Mesodermal cell (in vitro differentiated cells): ENCODE data around the gene MAP3K13.
A peak's percentile ranks its signal among the peaks of the same experiment; 100 is the strongest.

Experiments
- H3K27ac ChIP-seq: 2 replicates; pipeline ENCODE4 v1.7.0; 2013; ENCODE audit warnings: mild to moderate bottlenecking, low read depth, low read length, moderate library complexity; ENCODE audit not compliant: severe bottlenecking
- H3K36me3 ChIP-seq: 2 replicates; pipeline ENCODE4 v1.7.1; 2013; ENCODE audit warnings: mild to moderate bottlenecking, low read length, moderate library complexity; ENCODE audit not compliant: control insufficient read depth, insufficient read depth
- H3K4me1 ChIP-seq: one replicate; pipeline ENCODE4 v1.7.1; 2013; ENCODE audit warnings: mild to moderate bottlenecking, low read length; ENCODE audit not compliant: insufficient read depth, control insufficient read depth, poor library complexity, severe bottlenecking
- H3K4me3 ChIP-seq: 2 replicates; pipeline ENCODE4 v1.7.0; 2013; ENCODE audit warnings: low read length, control low read depth, mild to moderate bottlenecking; ENCODE audit not compliant: insufficient read depth, poor library complexity, severe bottlenecking; ENCODE audit errors: extremely low read depth
- H3K9me3 ChIP-seq: 2 replicates; pipeline ENCODE4 v1.7.1; 2013; ENCODE audit warnings: mild to moderate bottlenecking, low read length, moderate library complexity; ENCODE audit not compliant: control insufficient read depth
- WGBS, 2 experiments: methylation state at CpG; one replicate each; pipeline ENCODE4 v1.1.5; 2013; ENCODE audit warnings: missing lambda C conversion rate in 2 of 2; ENCODE audit not compliant: insufficient coverage in 2 of 2; 5-methylcytosine and 5-hydroxymethylcytosine counted together

The MAP3K13 gene

GRCh38 chr3:185347399-185347798 lies 15.5 kb upstream of the MAP3K13 start:
- peaks cover 4% of the 10 kb centered on the region for H3K9me3 ChIP-seq
- no peaks in the 10 kb centered on the region for H3K4me1 ChIP-seq
- H3K4me3 ChIP-seq = no peak overlapping the region

GRCh38 chr3:185350841-185351240 lies 12.1 kb upstream of the MAP3K13 start:
- 86 to 88% methylated on average over 2 to 3 of the region's 6 CpGs for WGBS, 2 experiments
- Histone ChIP-seq H3K4me1 (no peaks in the 10 kb centered on the region), H3K4me3 (no peak overlapping the region), H3K9me3 (no peaks in the 10 kb centered on the region), H3K27ac (no peak overlapping the region), H3K36me3 (no peaks in the 10 kb centered on the region)

More at GRCh38 chr3:185347399-185347798, 15.5 kb upstream of the MAP3K13 start:
- WGBS, 2 experiments = 92% methylated on average over 4 to 6 of the region's 9 CpGs
- H3K27ac ChIP-seq = no peak overlapping the region
- H3K36me3 ChIP-seq = no peaks in the 10 kb centered on the region

GRCh38 chr3:185351396-185351795 lies 11.5 kb upstream of the MAP3K13 start:
- WGBS, 2 experiments = 82 to 88% methylated on average over 1 of the region's 2 CpGs
- Histone ChIP-seq H3K36me3 (no peaks in the 10 kb centered on the region), H3K4me1 (no peaks in the 10 kb centered on the region), H3K4me3 (no peak overlapping the region), H3K9me3 (no peaks in the 10 kb centered on the region), H3K27ac (no peak overlapping the region)

DNA sequence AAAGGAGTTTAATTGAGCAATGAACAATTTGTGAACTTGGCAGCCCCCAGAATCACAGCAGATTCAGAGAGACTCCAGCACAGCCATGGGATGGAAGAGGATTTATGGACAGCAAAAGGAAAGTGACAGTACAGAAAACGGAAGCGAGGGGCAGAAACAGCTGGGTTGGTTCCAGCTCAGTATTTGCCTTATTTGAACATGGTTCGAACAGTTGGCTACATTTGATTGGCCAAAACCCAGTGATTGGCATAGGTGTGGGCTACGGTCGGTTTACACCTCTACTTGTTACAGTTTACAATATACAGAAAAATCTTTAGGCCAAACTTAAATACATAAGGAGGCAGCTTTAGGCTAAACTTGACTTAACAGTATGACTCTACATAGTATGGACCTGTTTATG lies 9.7 kb upstream of the MAP3K13 start:
- Histone ChIP-seq H3K27ac (no peak overlapping the region), H3K9me3 (no peaks in the 10 kb centered on the region), H3K4me1 (no peaks in the 10 kb centered on the region), H3K36me3 (no peaks in the 10 kb centered on the region), H3K4me3 (no peak overlapping the region)
- WGBS, 2 experiments = 93 to 97% methylated on average over 3 of the region's 5 CpGs

- H3K9me3 ChIP-seq = no peaks in the 10 kb centered on the region
- 23 to 31% methylated on average over 9 to 11 of the region's 13 CpGs for WGBS, 2 experiments
- H3K4me1 ChIP-seq = no peaks in the 10 kb centered on the region
- no peaks in the 10 kb centered on the region for H3K36me3 ChIP-seq
- H3K27ac ChIP-seq = no peak overlapping the region
- no peak overlapping the region for H3K4me3 ChIP-seq
Measured at GRCh38 chr3:185353823-185354614, 8.9 kb upstream of the MAP3K13 start.

- Histone ChIP-seq H3K4me3 (no peak overlapping the region), H3K9me3 (no peaks in the 10 kb centered on the region), H3K27ac (no peak overlapping the region), H3K36me3 (no peaks in the 10 kb centered on the region), H3K4me1 (no peaks in the 10 kb centered on the region)
- 75 to 100% methylated on average over 2 of the region's 5 CpGs for WGBS, 2 experiments
Measured at GRCh38 chr3:185356499-185356898, 6.4 kb upstream of the MAP3K13 start.

- Histone ChIP-seq H3K27ac (no peak overlapping the region), H3K36me3 (no peaks in the 10 kb centered on the region), H3K4me1 (no peaks in the 10 kb centered on the region), H3K9me3 (no peaks in the 10 kb centered on the region), H3K4me3 (no peak overlapping the region)
- no CpG with 5 or more reads among the region's 2 CpGs for WGBS, 2 experiments
Measured at GRCh38 chr3:185361920-185362319, 1.0 kb upstream of the MAP3K13 start.

DNA sequence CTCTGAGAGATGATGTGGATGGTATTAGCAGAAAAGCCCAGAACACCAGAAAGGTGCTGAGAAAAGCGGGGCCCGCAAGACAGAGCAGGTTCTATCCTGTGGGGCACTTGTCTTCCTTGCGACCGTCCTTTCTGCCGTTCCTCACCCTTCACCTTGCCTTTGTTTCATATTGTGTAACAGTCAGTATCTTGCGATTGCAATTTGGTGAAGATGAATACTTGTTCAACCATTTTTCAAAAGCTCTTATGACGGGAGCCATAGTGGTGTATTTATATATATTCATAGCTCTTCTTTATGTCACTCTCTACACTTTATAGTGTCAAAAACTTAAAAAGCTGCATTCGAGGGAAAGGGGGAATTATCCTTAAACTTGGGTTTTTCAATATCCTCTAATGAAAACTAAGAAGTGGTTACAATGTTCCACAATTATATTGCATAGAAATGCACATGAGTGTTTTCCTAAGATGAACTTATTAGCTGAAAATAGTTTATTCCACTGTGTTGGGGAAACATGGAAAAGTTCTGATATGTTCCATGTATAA lies 797 bp downstream of the MAP3K13 start:
- no peaks in the 10 kb centered on the region for H3K9me3 ChIP-seq
- no peak overlapping the region for H3K27ac ChIP-seq
- peak overlapping the region; percentile 44 for H3K4me3 ChIP-seq
- WGBS, 2 experiments = 3 to 22% methylated on average over 3 to 4 of the region's 8 CpGs
- H3K36me3 ChIP-seq = no peaks in the 10 kb centered on the region
- no peaks in the 10 kb centered on the region for H3K4me1 ChIP-seq

DNA sequence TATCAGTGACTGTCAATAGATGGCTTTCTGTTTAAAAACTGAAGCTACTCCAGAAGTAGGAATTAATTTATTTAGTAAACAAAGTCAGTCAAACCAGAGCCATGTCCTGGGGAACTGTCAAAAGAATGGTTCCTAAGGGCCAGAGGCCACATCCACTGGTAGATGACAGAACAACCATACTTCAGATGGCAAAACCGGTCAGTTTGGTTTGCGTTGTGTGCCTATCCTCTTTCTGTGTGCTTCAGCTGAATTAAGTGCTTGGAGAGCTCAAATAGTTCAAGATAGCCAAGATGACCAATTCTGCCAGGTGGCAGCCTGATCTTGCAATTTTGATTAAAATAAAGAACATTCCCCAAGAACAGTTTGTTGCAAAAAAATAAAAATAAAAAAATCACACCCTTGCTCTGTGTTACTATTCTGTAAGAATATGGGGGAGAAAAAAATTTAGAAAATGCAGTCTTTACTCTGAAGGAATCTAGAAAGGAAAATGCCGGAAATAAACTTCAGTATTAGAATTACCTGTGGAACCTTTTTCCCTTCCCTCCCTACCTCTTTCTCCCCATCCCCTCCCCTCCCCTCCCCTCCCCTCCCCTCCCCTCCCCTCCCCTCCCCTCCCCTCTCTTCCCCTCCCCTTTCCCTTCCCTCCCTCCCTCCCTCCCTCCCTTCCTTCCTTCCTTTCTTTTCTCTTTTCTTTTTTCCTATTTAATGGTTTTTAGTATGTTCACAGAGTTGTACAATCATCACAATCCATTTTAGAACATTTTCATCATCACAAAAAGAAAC lies 2.5 kb downstream of the MAP3K13 start:
- H3K9me3 ChIP-seq = no peaks in the 10 kb centered on the region
- no peaks in the 10 kb centered on the region for H3K36me3 ChIP-seq
- H3K4me3 ChIP-seq = no peak overlapping the region
- 74 to 100% methylated on average over 2 of the region's 3 CpGs for WGBS, 2 experiments
- no peak overlapping the region for H3K27ac ChIP-seq
- no peaks in the 10 kb centered on the region for H3K4me1 ChIP-seq

GRCh38 chr3:185366074-185366335 lies 3.1 kb downstream of the MAP3K13 start:
- no peak overlapping the region for H3K27ac ChIP-seq
- no CpG with 5 or more reads among the region's 1 CpG for WGBS, 2 experiments
- no peaks in the 10 kb centered on the region for H3K4me1 ChIP-seq
- H3K9me3 ChIP-seq = no peaks in the 10 kb centered on the region
- H3K4me3 ChIP-seq = no peak overlapping the region
- H3K36me3 ChIP-seq = no peaks in the 10 kb centered on the region

GRCh38 chr3:185366913-185367312 lies 4.0 kb downstream of the MAP3K13 start:
- no peaks in the 10 kb centered on the region for H3K4me1 ChIP-seq
- no peak overlapping the region for H3K4me3 ChIP-seq
- H3K27ac ChIP-seq = no peak overlapping the region
- H3K36me3 ChIP-seq = no peaks in the 10 kb centered on the region
- H3K9me3 ChIP-seq = no peaks in the 10 kb centered on the region
